Left forelimb (tissue), 1 donor: ENCODE data around the gene TEDC1.

ENCODE experiments used
- DNase-seq: peaks from one replicate; pipeline ENCODE4 v3.0.0-alpha.2; 2018; ENCODE audit warnings: low spot score

The TEDC1 gene

GRCh38 chr14:105495990-105496830 is 5.2 kb downstream of the TEDC1 start:
- DNase-seq: no peak

DNA sequence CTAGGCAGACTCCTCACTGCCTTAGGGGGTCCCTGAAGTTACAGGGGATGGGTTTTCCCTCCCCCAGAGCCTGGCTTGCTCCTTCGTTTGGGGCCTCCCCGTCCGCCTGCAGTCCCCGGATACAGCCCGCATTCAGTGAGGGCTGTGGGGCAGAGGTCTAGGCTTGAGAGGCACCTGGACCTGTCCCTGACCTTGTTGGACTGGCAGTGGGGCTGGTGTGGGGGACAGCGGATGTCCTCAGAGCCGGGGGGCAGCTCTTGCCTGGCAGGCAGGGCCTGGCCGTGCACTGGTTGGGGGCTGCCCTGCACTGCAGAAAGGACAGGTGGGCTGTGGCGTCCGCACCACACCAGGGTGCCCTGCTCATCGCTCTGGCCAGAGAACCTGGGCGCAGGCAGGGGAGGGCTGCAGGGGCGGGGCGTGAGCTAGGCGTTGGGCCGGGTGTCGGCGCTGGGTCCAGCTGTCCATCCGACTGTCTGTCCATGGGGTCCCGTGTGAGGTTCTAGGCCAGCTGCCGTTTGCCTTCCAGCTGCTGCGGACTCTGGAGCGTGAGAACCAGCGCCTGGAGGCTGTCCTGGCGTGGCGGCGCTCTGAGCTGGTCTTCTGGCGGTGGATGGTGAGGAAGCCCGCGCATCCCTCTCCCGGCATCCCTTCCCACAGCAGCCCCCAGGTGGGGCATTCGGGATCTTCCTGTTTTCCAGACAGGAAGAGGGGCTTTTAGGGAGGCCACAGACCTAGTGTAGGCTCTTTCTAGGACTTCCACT is 6.0 kb downstream of the TEDC1 start:
- DNase-seq: no peak

DNA sequence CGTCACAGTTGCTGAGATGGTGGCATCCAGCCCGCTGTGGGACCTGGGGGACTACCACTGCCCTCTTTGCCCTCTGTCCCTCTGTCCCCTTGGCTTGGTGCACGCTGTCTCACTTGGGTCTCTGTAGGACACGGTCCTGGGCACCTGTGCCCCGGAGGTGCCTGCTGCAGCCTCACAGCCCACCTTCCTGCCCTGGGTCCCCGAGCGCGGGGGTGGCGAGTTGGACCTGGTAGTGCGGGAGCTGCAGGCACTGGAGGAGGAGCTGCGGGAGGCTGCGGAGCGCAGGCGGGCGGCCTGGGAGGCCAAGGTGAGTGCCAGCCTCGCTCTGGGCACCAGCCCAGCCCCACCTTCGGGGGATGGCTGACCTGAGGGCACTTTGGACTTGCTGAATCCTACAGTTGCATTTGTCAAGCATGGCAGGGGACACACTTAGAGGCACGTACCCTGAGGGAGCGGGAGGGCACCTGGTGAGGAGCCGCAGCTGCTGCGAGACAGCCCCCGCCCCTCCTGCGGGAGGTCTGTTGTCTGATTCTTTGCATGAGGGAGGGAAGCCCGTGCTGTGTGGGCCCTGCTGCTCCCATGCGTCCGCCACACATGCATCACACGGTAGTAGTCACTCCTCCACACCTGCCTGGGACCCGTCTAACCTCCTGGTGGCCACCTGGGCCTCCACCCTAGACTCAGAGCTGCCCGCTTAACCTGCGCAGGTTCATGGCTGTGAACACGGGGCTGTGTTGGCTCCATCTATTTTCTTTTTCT is 6.8 kb downstream of the TEDC1 start:
- no peak for DNase-seq

GRCh38 chr14:105498430-105499255 is 7.6 kb downstream of the TEDC1 start:
- DNase-seq: no peak

- no peak for DNase-seq
Observed at GRCh38 chr14:105499256-105500035, 8.4 kb downstream of the TEDC1 start.

GRCh38 chr14:105500036-105500725 is 9.1 kb downstream of the TEDC1 start:
- no peak for DNase-seq

- no peak for DNase-seq
Observed at GRCh38 chr14:105500726-105501101, 9.7 kb downstream of the TEDC1 start.

DNA sequence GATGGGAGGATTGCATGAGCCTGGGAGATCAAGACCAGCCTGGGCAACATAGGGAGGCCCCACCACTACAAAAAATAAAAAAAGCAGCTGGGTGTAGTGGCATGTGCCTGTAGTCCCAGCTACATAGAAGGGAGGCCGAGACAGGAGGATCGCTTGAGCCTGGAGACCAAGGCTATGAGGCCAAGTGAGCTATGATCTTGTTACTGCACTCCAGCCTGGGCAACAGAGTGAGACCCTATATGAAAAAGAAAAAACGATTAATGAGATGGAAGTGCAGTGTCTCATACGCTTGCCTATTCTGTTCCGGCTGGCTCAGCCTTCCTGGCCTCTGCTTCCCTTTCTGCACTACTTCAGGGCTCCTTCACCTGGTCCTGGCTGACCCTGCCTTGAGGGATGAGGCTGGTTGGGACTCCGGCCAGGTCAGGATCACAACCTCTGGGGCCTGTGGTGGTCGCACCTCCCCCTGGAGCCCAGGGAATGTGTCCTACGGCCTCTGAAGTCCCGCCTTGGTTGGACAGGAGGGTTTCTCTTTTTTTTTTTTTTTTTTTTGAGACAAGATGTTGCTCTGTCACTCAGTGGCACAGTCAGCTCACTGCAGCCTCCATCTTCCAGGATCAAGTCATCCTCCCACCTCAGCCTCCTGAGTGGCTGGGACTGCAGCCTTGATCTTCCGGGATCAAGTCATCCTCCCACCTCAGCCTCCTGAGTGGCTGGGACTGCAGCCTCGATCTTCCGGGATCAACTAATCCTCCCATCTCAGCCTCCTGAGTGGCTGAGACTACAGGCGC is 10.7 kb downstream of the TEDC1 start:
- DNase-seq: no peak

- DNase-seq: no peak
Observed at GRCh38 chr14:105502446-105503295, 11.6 kb downstream of the TEDC1 start.

GRCh38 chr14:105503296-105503640 is 12.2 kb downstream of the TEDC1 start:
- no peak for DNase-seq

DNA sequence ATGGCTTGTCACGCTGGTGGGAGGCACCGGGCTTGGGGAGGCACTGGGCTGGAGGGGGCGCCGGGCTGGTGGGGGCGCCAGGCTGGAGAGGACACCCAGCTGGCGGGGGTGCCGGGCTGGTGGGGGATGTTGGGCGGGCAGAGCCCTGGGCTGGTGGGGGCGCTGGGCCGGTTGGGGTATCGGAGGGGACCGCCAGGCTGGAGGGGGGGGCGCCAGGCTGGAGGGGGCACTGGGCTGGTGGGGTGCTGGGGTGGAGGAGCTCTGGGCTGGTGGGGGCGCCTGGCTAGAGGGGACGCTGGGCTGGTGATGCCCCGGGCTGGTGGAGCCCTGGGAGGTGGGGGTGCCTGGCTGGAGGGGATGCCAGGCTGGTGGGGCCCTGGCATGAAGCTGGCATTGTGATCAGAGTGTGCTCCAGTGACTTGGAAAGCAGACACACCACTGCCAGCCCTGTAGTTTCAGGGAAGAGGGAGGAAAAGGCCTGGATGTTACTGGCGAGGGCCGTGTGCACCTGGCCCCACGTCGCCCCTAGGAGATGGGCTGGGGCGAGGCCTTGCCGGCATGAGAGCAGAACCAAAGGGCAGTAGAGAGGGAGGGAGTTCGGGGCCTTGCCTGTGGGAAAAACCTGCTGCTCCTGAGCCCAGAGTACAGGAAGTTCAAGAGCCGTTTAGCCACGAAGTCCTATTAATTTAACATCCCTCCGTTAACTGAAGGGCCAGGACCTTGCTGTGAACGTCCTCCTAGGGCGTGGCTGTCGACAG is 13.1 kb downstream of the TEDC1 start:
- DNase-seq: no peak

GRCh38 chr14:105505101-105505500 is 14.1 kb downstream of the TEDC1 start:
- DNase-seq: no peak

GRCh38 chr14:105507247-105507646 is 16.2 kb downstream of the TEDC1 start:
- DNase-seq: no peak

- no peak for DNase-seq
Observed at GRCh38 chr14:105508069-105508468, 17.0 kb downstream of the TEDC1 start.

DNA sequence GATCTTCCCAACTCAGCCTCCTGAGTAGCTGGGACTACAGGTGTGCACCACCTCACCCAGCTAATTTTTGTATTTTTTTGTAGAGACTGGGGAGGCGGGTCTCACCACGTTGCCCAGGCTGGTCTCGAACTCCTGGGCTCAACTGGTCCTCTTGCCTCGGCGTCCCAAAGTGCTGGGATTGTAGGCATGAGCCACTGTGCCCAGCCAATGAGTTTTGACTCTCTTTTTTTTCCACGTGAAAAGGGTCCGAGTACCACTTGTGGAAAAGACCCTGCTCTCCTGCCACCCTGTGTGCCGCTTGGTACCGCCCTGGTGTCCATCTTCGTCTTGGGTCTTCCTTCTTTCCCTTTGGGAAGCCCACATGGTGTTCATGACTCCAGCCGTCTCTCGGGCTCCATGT is 17.6 kb downstream of the TEDC1 start:
- DNase-seq: no peak

DNA sequence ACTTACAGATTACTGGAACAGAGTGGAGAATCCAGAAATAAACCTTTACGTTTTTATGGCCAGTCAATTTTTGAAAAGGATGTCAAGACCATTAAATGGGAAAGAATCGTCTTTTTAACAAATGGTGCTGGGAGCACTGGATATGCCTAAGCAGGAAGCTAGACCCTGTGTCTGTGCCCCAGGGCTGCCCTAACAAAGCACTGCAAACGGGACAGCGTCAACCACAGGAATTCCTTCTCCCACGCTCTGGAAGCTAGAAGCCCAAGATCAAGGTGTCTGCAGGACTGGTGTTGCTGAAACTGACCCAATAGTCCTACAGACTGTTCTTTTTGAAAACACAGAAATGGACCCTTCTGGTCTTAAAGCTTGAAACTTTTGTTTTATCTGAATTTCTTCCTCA is 26.1 kb downstream of the TEDC1 start:
- no peak for DNase-seq

DNA sequence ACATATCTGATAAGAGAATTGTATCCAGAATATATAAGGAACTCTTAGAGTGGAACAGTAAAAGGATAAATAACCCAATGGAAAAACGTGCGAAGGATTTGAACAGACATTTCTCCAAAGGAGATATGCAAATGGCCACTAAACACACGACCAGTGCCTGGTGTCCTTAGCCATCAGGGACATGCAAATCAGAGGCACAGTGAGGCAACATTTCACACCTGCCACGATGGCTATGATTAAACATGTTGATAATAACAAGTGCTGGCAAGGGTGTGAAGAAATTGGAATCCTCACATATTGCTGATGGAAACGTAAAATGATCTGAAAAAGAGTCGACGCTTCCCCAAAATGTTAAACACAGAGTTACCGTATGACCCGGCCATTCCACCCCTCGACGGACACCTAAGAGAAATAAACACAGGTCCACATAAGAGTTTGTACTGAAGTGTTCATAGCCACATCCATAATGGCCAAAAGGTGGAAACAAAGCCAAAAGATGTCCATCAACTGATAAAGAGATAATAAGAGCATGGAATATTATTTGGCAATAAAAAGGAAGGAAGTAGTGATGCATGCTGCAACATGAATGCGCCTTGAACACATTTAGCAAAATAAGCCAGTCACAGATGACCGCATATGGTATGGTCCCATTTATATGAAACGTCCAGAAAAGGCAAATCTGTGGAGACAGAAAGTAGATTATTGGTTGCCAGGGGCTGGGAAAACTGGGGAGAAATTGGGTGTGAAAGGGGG is 29.1 kb downstream of the TEDC1 start:
- no peak for DNase-seq
